ENCODE results near the gene MAD1L1.

DNA sequence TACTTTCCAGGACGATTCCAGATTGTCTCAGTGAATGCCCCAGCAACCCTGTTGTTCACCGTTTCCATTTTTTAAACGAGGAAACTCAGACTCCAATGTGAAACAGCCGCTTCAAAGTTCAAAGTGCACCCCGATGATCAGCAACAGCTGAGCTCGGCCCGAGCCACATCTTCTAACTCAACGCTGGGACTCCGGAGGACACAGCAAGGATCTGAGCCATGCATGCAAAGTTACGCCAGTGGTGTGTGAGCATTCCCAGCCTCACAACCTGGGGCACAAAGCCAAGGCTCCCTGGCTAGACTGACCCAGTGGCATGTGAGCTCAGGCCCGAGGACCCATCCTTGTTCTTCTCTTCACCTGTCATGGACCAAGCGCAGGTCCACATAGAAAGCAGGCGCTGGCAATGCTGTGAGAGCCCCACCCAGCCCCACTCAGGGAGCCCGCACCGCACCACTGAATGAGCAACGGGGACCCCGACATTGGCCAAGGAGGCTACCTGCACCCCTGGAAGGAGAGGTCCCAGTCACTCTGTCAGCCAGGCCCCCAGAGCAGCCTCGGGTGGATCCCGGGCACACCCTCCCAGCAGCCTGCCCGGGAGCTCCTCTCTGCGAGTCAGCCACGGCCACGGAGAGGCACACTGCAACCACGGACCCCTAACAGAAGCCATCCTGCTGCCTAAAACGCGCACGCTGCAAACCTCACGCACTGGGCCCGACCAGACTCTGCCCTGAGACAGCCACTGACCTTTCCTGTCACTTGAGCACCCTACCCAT is 82.9 kb downstream of the MAD1L1 start:
- no peak for TF ChIP-seq YY1 (IDR thresholded peaks at IDR 0.05; ENCODE audit: extremely low read depth, insufficient replicate concordance, low read depth, low read length)
- TF ChIP-seq POLR2A (IDR thresholded peaks at IDR 0.05; ENCODE audit: borderline replicate concordance, extremely low read depth, insufficient read depth, insufficient read length) = no peak
- no peak for TF ChIP-seq CEBPB (IDR thresholded peaks at IDR 0.05; ENCODE audit: low read depth)
- TF ChIP-seq SRF (IDR thresholded peaks at IDR 0.05; ENCODE audit: low read depth) = no peak
- TF ChIP-seq, protein P1, sequence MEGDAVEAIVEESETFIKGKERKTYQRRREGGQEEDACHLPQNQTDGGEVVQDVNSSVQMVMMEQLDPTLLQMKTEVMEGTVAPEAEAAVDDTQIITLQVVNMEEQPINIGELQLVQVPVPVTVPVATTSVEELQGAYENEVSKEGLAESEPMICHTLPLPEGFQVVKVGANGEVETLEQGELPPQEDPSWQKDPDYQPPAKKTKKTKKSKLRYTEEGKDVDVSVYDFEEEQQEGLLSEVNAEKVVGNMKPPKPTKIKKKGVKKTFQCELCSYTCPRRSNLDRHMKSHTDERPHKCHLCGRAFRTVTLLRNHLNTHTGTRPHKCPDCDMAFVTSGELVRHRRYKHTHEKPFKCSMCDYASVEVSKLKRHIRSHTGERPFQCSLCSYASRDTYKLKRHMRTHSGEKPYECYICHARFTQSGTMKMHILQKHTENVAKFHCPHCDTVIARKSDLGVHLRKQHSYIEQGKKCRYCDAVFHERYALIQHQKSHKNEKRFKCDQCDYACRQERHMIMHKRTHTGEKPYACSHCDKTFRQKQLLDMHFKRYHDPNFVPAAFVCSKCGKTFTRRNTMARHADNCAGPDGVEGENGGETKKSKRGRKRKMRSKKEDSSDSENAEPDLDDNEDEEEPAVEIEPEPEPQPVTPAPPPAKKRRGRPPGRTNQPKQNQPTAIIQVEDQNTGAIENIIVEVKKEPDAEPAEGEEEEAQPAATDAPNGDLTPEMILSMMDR (IDR thresholded peaks at IDR 0.05 in 2 of 3, conservative IDR thresholded peaks at IDR 0.05 in 1 of 3; ENCODE audit: borderline replicate concordance in 1 of 3, insufficient read depth in 1 of 3, low read depth in 2 of 3, low read length in 2 of 3) = no peak
- no peak for TF ChIP-seq POLR2AphosphoS5 (IDR thresholded peaks at IDR 0.05; ENCODE audit: low read depth, low read length)
- TF ChIP-seq EGR1 (IDR thresholded peaks at IDR 0.05; ENCODE audit: low read depth) = no peak
- no peak for TF ChIP-seq RAD21 (IDR thresholded peaks at IDR 0.05; ENCODE audit: low read depth)
- TF ChIP-seq, protein P2, sequence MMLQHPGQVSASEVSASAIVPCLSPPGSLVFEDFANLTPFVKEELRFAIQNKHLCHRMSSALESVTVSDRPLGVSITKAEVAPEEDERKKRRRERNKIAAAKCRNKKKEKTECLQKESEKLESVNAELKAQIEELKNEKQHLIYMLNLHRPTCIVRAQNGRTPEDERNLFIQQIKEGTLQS (IDR thresholded peaks at IDR 0.05) = no peak
